H1 (cell line): ENCODE results near the gene GRB7. TPM values are rescaled to one million over a fixed set of nuclear protein-coding genes. Genes with fewer than 3 reads are reported as not detected.

Experiments used
- polyA plus RNA-seq, 7 experiments: library from polyadenylated mRNA; depleted of rRNA in 3 of 7; stranded (reverse) in 5 of 7; unstranded in 2 of 7; fragments of >200 nt in 5 of 7; fragments of 200-250 nt in 2 of 7; gene quantifications; 1 replicate in 5 of 7; 2 replicates in 1 of 7; 4 replicates in 1 of 7; pipeline versions ENCODE4 v1.2.1 to v1.2.3, GENCODE V29; 2011 to 2013; ENCODE audit warnings: missing spikeins in 2 of 7, mixed read lengths in 2 of 7
- total RNA-seq: library from RNA; stranded (reverse); fragmentation: NEBNext Ultra II Directional; extraction: Animal tissue kit (Norgen Biotek cat#: 25700); gene quantifications from 2 replicates; pipeline ENCODE4 v1.2.1, GENCODE V29; 2021
- TF ChIP-seq, protein P1 (sequence below): fragments of 300-600 bp; sonication (generic); IDR thresholded peaks from 2 replicates; pipeline ENCODE4 v1.7.1; 2012; ENCODE audit warnings: low read length, moderate library complexity, mild to moderate bottlenecking, inconsistent platforms; ENCODE audit not compliant: insufficient replicate concordance

The GRB7 gene
- total and polyA plus RNA-seq, 2 of the 8 experiments (the other 6 are each of a cell fraction or from before 2014, with no cell fraction given) = 32.2 to 41.5 TPM

DNA sequence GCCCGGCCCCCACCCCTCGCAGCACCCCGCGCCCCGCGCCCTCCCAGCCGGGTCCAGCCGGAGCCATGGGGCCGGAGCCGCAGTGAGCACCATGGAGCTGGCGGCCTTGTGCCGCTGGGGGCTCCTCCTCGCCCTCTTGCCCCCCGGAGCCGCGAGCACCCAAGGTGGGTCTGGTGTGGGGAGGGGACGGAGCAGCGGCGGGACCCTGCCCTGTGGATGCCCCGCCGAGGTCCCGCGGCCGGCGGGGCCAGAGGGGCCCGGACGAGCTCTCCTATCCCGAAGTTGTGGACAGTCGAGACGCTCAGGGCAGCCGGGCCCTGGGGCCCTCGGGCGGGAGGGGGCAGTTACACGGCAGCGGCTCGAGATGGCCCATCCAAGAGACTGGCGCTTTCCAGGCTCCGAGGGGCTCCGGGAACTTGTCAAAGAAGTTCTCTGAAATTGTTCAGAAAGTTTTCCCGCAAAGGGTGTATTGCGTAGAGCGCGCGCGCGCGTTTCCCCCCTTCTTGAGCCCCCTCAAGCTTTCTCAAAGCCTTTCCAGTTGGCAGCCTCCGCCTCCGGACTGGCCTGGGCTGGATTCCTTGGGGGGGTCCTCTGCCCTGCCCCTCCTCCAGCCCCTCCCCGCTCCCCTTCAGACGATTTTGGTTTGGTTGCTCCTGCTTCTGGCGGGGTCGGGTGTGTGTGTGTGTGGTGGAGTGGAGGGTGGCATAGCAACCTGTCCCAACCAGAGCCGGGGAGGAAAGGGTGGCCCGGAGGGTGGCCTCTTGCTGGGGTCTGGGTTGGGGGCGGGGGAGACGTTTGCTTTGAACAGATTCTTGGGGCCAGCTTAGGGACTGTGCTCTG is 37.4 kb upstream of the GRB7 start (continued):
- TF ChIP-seq, protein P1, sequence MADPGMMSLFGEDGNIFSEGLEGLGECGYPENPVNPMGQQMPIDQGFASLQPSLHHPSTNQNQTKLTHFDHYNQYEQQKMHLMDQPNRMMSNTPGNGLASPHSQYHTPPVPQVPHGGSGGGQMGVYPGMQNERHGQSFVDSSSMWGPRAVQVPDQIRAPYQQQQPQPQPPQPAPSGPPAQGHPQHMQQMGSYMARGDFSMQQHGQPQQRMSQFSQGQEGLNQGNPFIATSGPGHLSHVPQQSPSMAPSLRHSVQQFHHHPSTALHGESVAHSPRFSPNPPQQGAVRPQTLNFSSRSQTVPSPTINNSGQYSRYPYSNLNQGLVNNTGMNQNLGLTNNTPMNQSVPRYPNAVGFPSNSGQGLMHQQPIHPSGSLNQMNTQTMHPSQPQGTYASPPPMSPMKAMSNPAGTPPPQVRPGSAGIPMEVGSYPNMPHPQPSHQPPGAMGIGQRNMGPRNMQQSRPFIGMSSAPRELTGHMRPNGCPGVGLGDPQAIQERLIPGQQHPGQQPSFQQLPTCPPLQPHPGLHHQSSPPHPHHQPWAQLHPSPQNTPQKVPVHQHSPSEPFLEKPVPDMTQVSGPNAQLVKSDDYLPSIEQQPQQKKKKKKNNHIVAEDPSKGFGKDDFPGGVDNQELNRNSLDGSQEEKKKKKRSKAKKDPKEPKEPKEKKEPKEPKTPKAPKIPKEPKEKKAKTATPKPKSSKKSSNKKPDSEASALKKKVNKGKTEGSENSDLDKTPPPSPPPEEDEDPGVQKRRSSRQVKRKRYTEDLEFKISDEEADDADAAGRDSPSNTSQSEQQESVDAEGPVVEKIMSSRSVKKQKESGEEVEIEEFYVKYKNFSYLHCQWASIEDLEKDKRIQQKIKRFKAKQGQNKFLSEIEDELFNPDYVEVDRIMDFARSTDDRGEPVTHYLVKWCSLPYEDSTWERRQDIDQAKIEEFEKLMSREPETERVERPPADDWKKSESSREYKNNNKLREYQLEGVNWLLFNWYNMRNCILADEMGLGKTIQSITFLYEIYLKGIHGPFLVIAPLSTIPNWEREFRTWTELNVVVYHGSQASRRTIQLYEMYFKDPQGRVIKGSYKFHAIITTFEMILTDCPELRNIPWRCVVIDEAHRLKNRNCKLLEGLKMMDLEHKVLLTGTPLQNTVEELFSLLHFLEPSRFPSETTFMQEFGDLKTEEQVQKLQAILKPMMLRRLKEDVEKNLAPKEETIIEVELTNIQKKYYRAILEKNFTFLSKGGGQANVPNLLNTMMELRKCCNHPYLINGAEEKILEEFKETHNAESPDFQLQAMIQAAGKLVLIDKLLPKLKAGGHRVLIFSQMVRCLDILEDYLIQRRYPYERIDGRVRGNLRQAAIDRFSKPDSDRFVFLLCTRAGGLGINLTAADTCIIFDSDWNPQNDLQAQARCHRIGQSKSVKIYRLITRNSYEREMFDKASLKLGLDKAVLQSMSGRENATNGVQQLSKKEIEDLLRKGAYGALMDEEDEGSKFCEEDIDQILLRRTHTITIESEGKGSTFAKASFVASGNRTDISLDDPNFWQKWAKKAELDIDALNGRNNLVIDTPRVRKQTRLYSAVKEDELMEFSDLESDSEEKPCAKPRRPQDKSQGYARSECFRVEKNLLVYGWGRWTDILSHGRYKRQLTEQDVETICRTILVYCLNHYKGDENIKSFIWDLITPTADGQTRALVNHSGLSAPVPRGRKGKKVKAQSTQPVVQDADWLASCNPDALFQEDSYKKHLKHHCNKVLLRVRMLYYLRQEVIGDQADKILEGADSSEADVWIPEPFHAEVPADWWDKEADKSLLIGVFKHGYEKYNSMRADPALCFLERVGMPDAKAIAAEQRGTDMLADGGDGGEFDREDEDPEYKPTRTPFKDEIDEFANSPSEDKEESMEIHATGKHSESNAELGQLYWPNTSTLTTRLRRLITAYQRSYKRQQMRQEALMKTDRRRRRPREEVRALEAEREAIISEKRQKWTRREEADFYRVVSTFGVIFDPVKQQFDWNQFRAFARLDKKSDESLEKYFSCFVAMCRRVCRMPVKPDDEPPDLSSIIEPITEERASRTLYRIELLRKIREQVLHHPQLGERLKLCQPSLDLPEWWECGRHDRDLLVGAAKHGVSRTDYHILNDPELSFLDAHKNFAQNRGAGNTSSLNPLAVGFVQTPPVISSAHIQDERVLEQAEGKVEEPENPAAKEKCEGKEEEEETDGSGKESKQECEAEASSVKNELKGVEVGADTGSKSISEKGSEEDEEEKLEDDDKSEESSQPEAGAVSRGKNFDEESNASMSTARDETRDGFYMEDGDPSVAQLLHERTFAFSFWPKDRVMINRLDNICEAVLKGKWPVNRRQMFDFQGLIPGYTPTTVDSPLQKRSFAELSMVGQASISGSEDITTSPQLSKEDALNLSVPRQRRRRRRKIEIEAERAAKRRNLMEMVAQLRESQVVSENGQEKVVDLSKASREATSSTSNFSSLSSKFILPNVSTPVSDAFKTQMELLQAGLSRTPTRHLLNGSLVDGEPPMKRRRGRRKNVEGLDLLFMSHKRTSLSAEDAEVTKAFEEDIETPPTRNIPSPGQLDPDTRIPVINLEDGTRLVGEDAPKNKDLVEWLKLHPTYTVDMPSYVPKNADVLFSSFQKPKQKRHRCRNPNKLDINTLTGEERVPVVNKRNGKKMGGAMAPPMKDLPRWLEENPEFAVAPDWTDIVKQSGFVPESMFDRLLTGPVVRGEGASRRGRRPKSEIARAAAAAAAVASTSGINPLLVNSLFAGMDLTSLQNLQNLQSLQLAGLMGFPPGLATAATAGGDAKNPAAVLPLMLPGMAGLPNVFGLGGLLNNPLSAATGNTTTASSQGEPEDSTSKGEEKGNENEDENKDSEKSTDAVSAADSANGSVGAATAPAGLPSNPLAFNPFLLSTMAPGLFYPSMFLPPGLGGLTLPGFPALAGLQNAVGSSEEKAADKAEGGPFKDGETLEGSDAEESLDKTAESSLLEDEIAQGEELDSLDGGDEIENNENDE = no peak
- TF ChIP-seq, all 59 proteins: peak for 7
